WI38 (cell line): Measurements from ENCODE around the gene TAF12.
"Not testable (repeated sequence)": the region's sequence is repeated elsewhere in the genome, so short reads cannot be mapped to it uniquely, and the experiment has no call there.

Experiments used
- H3K4me3 ChIP-seq: 2 replicates; pipeline ENCODE4 v1.5.1; 2011; ENCODE audit warnings: low read depth, mild to moderate bottlenecking, control low read depth, low read length
- CTCF ChIP-seq: IDR thresholded peaks from 2 replicates; pipeline ENCODE4 v1.5.1; 2012; ENCODE audit warnings: low read depth, mild to moderate bottlenecking, control low read depth, low read length

TAF12 gene

GRCh38 chr1:28648474-28649198 is 5.8 kb upstream of the TAF12 start, which contains the start of gene RNU11:
Gene RNU11, plus strand, starts transcription at chr1:28648600.
- no peak for TF ChIP-seq CTCF
- H3K4me3 ChIP-seq, result peak within 1 kb of the TSS; percentile 38

DNA sequence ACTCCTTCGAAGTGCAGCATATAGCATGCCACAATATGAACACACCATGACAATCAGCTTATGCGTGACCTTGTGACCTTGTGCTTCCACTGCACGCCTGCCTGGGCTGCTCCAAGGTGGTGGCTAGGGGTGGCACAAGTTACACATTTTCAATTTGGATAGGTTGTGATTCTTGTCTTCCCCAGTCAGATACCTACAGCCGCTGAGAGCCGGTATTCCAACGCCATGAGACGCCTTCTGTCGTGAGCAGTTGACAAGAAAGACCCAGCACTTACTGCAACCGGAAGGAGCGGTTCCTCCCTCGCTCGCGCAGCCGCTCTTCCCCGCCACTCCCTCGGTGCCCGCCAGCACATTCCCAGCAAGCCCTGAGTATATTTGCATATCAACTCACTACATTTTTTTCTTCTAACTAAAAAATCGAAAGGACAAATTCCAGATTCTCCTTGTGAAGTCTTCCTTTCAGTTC is 5.2 kb upstream of the TAF12 start:
- peak overlapping the region; percentile 38 for H3K4me3 ChIP-seq
- TF ChIP-seq CTCF, result no peak

DNA sequence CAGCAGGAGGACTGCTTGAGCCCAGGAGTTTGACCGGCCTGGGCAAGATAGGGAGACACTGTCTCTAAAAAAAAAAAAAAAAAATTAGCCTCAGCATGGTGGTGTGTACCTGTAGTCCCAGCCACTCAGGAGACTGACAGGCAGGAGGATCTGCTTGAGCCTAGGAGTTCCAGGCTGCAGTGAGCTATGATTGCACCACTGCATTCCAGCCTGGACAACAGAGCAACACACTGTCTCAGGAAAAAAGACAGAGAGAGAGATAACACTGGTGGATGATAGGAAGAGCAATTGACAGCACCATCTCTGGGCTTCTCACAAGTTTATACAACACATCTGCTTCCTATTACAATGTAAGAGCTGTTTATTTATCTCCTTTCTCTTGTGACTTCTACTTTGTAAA is 3.2 kb upstream of the TAF12 start:
- TF ChIP-seq CTCF, result no peak

GRCh38 chr1:28645406-28645805 is 2.5 kb upstream of the TAF12 start:
- H3K4me3 ChIP-seq, result not testable (repeated sequence)

More for the DNA sequence above, 3.2 kb upstream of the TAF12 start:
- H3K4me3 ChIP-seq, result no peak overlapping the region

- H3K4me3 ChIP-seq, result no peak overlapping the region
- TF ChIP-seq CTCF, result no peak
These were observed 1.6 kb upstream of the TAF12 start for GRCh38 chr1:28644494-28644893.

GRCh38 chr1:28642056-28642846 is 616 bp downstream of the TAF12 start:
- H3K4me3 ChIP-seq, result peak overlapping the region; percentile 85
- no peak for TF ChIP-seq CTCF

DNA sequence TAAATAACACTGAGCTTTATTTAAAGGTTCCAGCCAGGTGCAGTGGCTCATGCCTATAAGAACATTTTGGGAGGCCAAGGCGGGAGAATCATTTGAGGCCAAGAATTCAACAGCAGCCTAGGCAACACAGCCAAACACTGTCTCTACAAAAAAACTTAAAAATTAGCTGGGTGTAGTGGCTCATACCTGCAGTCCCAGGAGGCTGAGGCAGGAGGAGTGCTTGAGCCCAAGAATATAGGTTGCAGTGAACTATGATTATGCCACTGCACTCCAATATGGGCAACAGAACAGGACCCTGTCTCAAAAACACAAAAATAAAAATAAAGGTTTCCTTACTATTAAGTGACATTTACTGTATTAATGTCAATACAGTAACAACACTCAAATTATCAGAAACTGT is 2.1 kb downstream of the TAF12 start:
- no peak overlapping the region for H3K4me3 ChIP-seq
- 0 out of 2 replicates have a peak, but pooled peaks have one; percentile 15 for TF ChIP-seq CTCF
